C1 segment of cervical spinal cord (tissue), 14 donors: ENCODE results near the gene CDK13.
A peak's percentile ranks its signal among the peaks of the same experiment; 100 is the strongest.

ENCODE experiments used
- DNase-seq, 14 donors: peaks; one replicate each; lab custom pipeline; 2025; lab: John Stamatoyannopoulos, UW

CDK13 gene

GRCh38 chr7:39948956-39949928 is 814 bp upstream of the CDK13 start:
- peak; percentile 92 to 100 (median 98) for DNase-seq

- peak in 11 of 14 donors; percentile 19 to 81 (median 57) for DNase-seq
Observed at GRCh38 chr7:39950473-39951225, 593 bp downstream of the CDK13 start.

GRCh38 chr7:39951226-39952194 is 1.5 kb downstream of the CDK13 start:
- peak in 13 of 14 donors; percentile 10 to 67 (median 40) for DNase-seq

GRCh38 chr7:39952374-39952773 is 2.3 kb downstream of the CDK13 start:
- no peak for DNase-seq

GRCh38 chr7:39952803-39953202 is 2.7 kb downstream of the CDK13 start:
- no peak for DNase-seq

GRCh38 chr7:39954694-39955093 is 4.6 kb downstream of the CDK13 start:
- no peak for DNase-seq

- DNase-seq, result no peak
Observed at GRCh38 chr7:39958038-39958437, 8.0 kb downstream of the CDK13 start.

- DNase-seq, result no peak
Observed at GRCh38 chr7:39967406-39968161, 17.5 kb downstream of the CDK13 start.

- DNase-seq, result no peak
Observed at GRCh38 chr7:39969431-39969830, 19.4 kb downstream of the CDK13 start.

GRCh38 chr7:39971924-39972323 is 21.9 kb downstream of the CDK13 start:
- no peak for DNase-seq

GRCh38 chr7:39973801-39974200 is 23.7 kb downstream of the CDK13 start:
- no peak for DNase-seq

- no peak for DNase-seq
Observed at GRCh38 chr7:39978230-39978934, 28.3 kb downstream of the CDK13 start.

- DNase-seq, result no peak
Observed at GRCh38 chr7:39979406-39980073, 29.5 kb downstream of the CDK13 start.

GRCh38 chr7:39985398-39985918 is 35.4 kb downstream of the CDK13 start:
- DNase-seq, result no peak

GRCh38 chr7:39987641-39988347 is 37.7 kb downstream of the CDK13 start:
- peak in 3 of 14 donors; percentile 2 to 18 (median 5) for DNase-seq

GRCh38 chr7:40000734-40001315 is 50.8 kb downstream of the CDK13 start:
- DNase-seq, result no peak

- DNase-seq, result no peak
Observed at GRCh38 chr7:40001649-40002048, 51.6 kb downstream of the CDK13 start.

GRCh38 chr7:40003597-40003996 is 53.5 kb downstream of the CDK13 start:
- DNase-seq, result no peak
